RWPE1 (cell line): Measurements from ENCODE around the gene PHF10.

Experiments
- CTCF ChIA-PET: fragments of 350-600 bp; sonication (Branson Sonifier 250); formaldehyde crosslinking; extraction: SDS; loops from one replicate; lab custom pipeline; 2021; lab: Yijun Ruan, JAX
- POLR2A ChIA-PET: fragments of 400-600 bp; formaldehyde crosslinking; extraction: SDS; loops from one replicate; lab custom pipeline; 2020; ENCODE audit warnings: antibody characterized with exemption; ENCODE audit not compliant: low non-redundant PET; lab: Yijun Ruan, JAX
- DNase-seq: peaks from one replicate; pipeline ENCODE4 v3.0.0; 2012; ENCODE audit warnings: low spot score
- H3K27ac ChIP-seq: fragments of 450-650 bp; 2 replicates; pipeline ENCODE4 v1.5.1; 2017
- CTCF ChIP-seq: fragments of 450-650 bp; conservative IDR thresholded peaks from 2 replicates; pipeline ENCODE4 v1.5.1; 2017; ENCODE audit warnings: low read depth, mild to moderate bottlenecking

Gene PHF10

GRCh38 chr6:169723200-169723909 is 945 bp downstream of the PHF10 start:
- ChIA-PET POLR2A (no interaction called here), CTCF (no interaction called here)
- peak; percentile 23 for DNase-seq
- no peak for TF ChIP-seq CTCF
- H3K27ac ChIP-seq, result peak overlapping the region; percentile 83

GRCh38 chr6:169722362-169723199 is 1.7 kb downstream of the PHF10 start:
- H3K27ac ChIP-seq, result peak overlapping the region; percentile 83
- DNase-seq, result peak; percentile 71
- TF ChIP-seq CTCF, result no peak
- ChIA-PET CTCF (interaction anchor here (0.8 to 0.9 kb wide), 2 partner anchors 21 to 766 kb away, joined by 3 to 5 read pairs; partner anchors contain the start of genes C6orf120 and WDR27), POLR2A (no interaction called here)

GRCh38 chr6:169720207-169720855 is 4.0 kb downstream of the PHF10 start:
- POLR2A ChIA-PET, result no interaction called here
- no peak for TF ChIP-seq CTCF
- DNase-seq, result no peak
- no peak overlapping the region for H3K27ac ChIP-seq
- CTCF ChIA-PET, result interaction anchor here (0.6 to 0.7 kb wide), 2 partner anchors 11 to 34 kb away, joined by 4 read pairs; no protein-coding TSS in a partner anchor

- ChIA-PET POLR2A (no interaction called here), CTCF (no interaction called here)
- TF ChIP-seq CTCF, result no peak
- H3K27ac ChIP-seq, result no peak overlapping the region
- no peak for DNase-seq
Observed at GRCh38 chr6:169719117-169719516, 5.2 kb downstream of the PHF10 start.

- DNase-seq, result no peak
- no peak overlapping the region for H3K27ac ChIP-seq
- ChIA-PET POLR2A (no interaction called here), CTCF (no interaction called here)
- no peak for TF ChIP-seq CTCF
Observed at GRCh38 chr6:169714595-169714994, 9.7 kb downstream of the PHF10 start.

- no peak for DNase-seq
- no peak for TF ChIP-seq CTCF
- ChIA-PET POLR2A (no interaction called here), CTCF (no interaction called here)
- no peak overlapping the region for H3K27ac ChIP-seq
Observed at GRCh38 chr6:169714178-169714577, 10.1 kb downstream of the PHF10 start.
